ENCODE results near the gene FUT1.
"Not testable (repeated sequence)": the region's sequence is repeated elsewhere in the genome, so short reads cannot be mapped to it uniquely, and the experiment has no call there.

The FUT1 gene

DNA sequence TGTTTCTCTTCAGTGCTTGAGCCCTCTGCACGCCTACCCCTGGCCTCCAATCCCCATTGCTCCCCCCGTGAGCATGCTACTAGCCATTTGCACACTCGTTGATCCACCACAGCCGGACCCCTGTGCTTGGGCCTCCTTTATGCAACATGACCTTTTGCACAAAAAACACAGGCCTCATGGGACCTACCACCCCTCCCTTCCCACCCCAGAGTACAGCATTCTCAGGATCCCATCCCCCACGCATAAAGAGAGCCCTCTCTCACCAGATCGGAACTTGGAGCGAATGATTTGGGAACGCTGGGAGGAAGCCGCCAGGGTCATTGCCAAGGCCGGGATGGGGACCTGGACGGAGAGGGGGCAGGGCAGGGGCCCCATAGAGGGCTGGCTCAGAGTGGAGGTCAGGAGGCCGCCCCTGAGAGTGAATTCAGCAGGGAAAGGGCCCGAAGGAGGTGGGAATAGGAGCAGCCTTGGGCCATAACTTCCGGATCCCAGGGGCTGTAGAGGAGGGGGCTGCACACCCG lies 33.7 kb downstream of the FUT1 start:
- TF ChIP-seq, protein P1, sequence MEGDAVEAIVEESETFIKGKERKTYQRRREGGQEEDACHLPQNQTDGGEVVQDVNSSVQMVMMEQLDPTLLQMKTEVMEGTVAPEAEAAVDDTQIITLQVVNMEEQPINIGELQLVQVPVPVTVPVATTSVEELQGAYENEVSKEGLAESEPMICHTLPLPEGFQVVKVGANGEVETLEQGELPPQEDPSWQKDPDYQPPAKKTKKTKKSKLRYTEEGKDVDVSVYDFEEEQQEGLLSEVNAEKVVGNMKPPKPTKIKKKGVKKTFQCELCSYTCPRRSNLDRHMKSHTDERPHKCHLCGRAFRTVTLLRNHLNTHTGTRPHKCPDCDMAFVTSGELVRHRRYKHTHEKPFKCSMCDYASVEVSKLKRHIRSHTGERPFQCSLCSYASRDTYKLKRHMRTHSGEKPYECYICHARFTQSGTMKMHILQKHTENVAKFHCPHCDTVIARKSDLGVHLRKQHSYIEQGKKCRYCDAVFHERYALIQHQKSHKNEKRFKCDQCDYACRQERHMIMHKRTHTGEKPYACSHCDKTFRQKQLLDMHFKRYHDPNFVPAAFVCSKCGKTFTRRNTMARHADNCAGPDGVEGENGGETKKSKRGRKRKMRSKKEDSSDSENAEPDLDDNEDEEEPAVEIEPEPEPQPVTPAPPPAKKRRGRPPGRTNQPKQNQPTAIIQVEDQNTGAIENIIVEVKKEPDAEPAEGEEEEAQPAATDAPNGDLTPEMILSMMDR (conservative IDR thresholded peaks at IDR 0.05; ENCODE audit: low read length) = no peak
- no peak overlapping the region for H3K4me3 ChIP-seq (ENCODE audit: low read length)
- DNase-seq (ENCODE audit: low read depth) = no peak

DNA sequence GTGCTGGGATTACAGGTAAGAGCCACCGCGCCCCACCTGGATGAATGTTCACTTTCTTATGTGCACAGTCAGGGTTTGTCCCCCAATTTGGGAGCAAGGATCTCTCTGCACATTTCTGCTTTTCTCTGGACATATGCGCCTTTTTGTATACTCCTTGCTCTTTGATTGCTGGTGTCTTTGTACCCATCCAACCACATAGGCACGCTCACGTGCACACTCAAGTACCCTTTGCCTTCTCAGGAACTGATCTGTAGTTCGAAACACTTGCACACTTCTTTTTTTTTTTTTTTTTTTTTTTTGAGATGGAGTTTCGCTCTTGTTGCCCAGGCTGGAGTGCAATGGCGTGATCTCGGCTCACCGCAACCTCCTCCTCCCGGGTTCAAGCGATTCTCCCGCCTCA lies 34.3 kb downstream of the FUT1 start:
- not testable (repeated sequence) for DNase-seq (ENCODE audit: low read depth); H3K4me3 ChIP-seq (ENCODE audit: low read length)

DNA sequence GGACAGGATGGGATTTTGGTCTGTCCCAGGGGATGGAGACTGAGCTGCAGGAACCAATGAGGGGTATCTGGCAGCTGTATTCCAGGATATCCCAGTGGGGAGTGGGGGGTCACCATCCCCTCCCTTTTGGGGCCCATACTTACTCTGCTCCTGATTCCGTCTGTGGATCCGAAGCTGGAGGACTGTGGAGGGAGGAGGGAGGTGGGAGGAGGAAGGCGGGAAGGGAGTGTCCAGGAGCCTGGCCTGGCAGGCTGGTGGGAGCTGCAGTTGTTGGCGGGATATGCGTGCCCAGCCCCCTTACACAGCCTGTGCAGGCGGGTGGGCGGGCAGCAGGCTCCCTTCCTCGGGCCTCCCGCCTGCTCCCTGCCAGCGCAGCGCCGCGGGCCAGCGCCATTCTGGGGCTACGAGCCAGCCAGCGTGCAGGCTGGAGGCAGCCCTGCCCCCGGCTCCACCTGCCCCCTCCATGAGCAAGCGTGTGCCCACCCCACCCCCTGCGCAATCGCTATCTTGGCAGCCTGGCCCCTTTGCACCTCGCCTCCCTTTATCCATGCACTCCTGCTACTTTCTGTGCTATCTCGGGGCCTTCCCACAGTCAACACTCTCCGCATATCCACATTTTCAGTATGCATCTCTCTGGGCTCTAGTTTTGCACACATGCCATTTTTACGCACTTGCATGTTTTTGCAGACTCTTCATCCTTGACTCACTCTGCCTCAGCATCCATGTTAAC lies 35.7 kb downstream of the FUT1 start:
- TF ChIP-seq, protein P1 (conservative IDR thresholded peaks at IDR 0.05; ENCODE audit: low read length) = no peak
- peak overlapping the region; percentile 44 for H3K4me3 ChIP-seq (ENCODE audit: low read length)
- peak; percentile 43 for DNase-seq (ENCODE audit: low read depth)

DNA sequence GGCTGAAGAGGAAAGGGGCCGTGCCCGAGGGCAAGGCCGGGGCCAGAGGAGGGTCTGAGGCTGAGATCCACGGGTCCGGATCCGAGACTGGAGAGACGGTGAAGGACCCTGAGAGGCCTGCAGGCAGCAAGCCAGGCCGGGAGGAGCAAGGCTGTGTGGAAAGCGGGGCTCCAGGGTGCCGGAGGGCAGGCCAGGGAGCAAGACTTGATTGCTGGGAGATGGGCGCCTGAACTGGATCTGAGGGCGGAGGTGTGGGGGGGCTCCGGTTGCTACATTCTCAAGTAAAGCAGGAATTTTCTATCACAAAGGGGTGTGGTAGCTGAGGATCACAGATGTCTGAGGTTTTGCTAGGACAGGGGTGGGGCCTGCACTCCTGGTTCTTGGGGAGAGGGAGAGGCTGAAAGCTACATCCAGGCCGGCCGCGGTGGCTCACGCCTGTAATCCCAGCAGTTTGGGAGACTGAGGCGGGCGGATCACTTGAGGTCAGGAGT lies 36.7 kb downstream of the FUT1 start:
- peak; percentile 53 for DNase-seq (ENCODE audit: low read depth)
- TF ChIP-seq, protein P1 (conservative IDR thresholded peaks at IDR 0.05; ENCODE audit: low read length) = no peak
- peak overlapping the region; percentile 69 for H3K4me3 ChIP-seq (ENCODE audit: low read length)

DNA sequence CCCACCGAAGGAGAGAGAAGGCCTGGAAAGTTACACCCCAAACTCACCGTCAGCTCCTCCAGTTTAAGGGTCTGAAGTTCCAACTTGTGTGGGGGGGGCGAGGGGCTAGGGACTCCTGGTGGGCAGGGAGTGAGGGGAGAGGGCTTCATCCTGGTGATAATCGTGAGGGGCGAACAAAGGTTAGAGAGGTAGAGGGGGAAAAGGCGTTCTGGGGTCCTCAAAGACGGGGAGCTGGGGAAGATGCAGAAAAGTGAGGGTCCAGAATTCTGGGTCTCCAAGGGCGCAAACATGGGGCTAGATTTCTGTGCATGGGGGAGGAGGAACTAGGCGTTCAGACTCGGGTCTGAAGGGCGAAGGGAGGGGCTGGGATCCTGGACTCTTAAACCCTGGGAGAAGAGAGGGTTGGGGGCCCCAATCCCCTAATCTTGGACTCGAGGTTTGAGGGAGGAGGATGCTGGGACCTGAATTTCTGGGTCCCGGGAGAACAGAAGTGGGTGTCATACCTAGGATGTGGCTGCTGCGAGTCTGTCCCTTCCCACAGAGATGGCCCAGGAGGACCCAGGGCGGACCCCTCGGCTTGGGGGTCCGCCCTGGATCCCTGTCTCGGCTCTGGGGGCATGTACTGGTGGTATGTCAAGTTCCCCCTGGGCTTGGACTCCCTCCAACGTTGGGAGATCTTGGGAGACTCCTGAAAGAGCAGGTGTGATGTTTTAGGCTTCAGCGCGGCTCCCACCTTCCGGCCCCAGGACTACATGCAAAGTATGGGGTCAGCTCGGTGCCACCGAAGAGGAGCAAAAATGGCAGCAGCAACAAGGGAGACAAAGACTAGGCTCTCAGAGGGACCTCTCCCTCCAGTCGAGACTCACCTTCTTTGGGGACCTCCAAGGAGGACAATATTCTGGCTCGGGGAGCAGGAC lies 37.4 kb downstream of the FUT1 start:
- TF ChIP-seq, protein P1 (conservative IDR thresholded peaks at IDR 0.05; ENCODE audit: low read length) = no peak
- peak overlapping the region; percentile 69 for H3K4me3 ChIP-seq (ENCODE audit: low read length)
- no peak for DNase-seq (ENCODE audit: low read depth)

DNA sequence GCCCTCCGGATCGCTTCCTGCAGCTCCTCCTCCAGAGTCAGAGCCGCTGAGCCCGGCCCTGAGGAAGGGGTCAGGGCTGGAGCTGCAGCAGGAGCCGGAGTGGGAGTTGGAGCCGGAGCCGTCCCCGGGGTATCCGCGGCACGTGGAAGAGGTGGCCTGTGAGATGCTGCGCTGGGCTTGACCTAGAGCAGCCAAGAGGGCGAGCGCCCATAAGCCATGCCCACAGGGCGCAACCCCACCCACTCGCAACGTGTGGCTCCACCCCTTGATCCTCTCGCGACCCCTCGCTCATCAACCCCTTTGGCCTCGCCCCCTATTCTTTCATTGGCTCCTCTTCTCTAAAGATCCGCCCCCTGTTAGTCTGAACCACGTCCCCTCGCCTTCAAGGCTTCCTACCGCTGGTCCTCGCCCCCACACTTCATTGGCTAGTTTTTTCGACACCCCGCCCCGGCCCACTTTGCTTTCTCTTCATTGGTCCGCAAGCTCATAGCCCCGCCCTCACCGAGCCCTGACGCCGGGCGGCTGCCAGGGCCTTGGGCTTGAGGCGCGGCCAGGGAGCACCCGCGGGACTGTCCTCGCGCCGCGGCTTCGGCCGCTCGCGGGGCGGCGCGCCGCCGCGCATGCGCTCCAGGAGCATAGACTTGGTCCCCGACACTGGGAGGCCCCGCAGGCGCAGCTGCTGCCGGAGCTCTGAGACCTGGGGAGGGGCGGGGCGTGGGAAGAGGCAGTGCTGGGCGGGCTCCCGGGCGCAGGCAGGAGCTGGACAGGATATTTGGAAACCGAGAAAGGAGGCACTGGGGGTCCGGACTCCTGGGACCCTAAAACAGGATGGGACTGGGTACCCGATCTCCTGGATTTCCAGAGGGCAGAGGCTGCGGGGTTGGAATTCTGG lies 38.3 kb downstream of the FUT1 start:
- TF ChIP-seq, protein P1 (conservative IDR thresholded peaks at IDR 0.05; ENCODE audit: low read length) = no peak
- H3K4me3 ChIP-seq (ENCODE audit: low read length) = peak overlapping the region; percentile 84
- peak; percentile 100 for DNase-seq (ENCODE audit: low read depth)
